PC-9 (cell line): ENCODE measurements around the gene LINGO3. TPM values are rescaled to one million over a fixed set of nuclear protein-coding genes. Genes with fewer than 3 reads are reported as not detected.

Experiments used
- BruUV-seq: library from RNA; stranded (reverse); fragments of 400-500 nt; replicated peaks from 2 replicates; lab custom pipeline; 2021; lab: Mats Ljungman, UMichigan
- CTCF ChIA-PET: fragments of 300-600 bp; sonication (Branson Sonifier 250); formaldehyde crosslinking; loops from one replicate; lab custom pipeline; 2022; ENCODE audit warnings: antibody characterized with exemption; lab: Charles Lee
- POLR2A ChIA-PET: fragments of 300-600 bp; sonication (Branson Sonifier 250); formaldehyde crosslinking; loops from one replicate; lab custom pipeline; 2022; ENCODE audit warnings: antibody characterized with exemption; ENCODE audit not compliant: unreplicated experiment; lab: Charles Lee
- DNase-seq, 2 experiments: peaks; one replicate each; pipeline versions ENCODE4 v3.0.0 to v3.0.0-alpha.2; 2015 to 2022; ENCODE audit warnings: mixed read lengths in 1 of 2
- H2AFZ ChIP-seq: fragments of 200-600 bp; sonication (generic); 2 replicates; pipeline ENCODE4 v1.8.1; 2017; ENCODE audit warnings: antibody characterized with exemption
- H3F3A ChIP-seq: fragments of 200-600 bp; sonication (generic); 2 replicates; pipeline ENCODE4 v1.8.1; 2017; ENCODE audit warnings: antibody characterized with exemption, mild to moderate bottlenecking, low read depth; ENCODE audit not compliant: insufficient read depth
- H3K27ac ChIP-seq: fragments of 200-600 bp; sonication (generic); 2 replicates; pipeline ENCODE4 v1.6.1; 2016; ENCODE audit warnings: mixed run types
- H3K27me3 ChIP-seq: fragments of 200-600 bp; sonication (generic); 2 replicates; pipeline ENCODE4 v1.6.1; 2016; ENCODE audit warnings: low read depth, mixed run types; ENCODE audit not compliant: insufficient read depth
- H3K36me3 ChIP-seq: fragments of 200-600 bp; sonication (generic); 2 replicates; pipeline ENCODE4 v1.6.1; 2016; ENCODE audit warnings: low read depth, mixed run types
- H3K4me1 ChIP-seq: fragments of 200-600 bp; sonication (generic); replicated peaks from 2 replicates; pipeline ENCODE4 v1.6.1; 2016; ENCODE audit warnings: mixed run types; ENCODE audit not compliant: insufficient read depth
- H3K4me2 ChIP-seq: fragments of 200-600 bp; sonication (generic); 2 replicates; pipeline ENCODE4 v1.6.1; 2017; ENCODE audit warnings: mixed run types
- H3K4me3 ChIP-seq: fragments of 200-600 bp; sonication (generic); 2 replicates; pipeline ENCODE4 v1.6.1; 2016; ENCODE audit warnings: mixed run types
- H3K79me2 ChIP-seq: fragments of 200-600 bp; sonication (generic); 2 replicates; pipeline ENCODE4 v1.6.1; 2017; ENCODE audit warnings: low read depth, mixed run types
- H3K9me2 ChIP-seq: fragments of 200-600 bp; sonication (generic); 2 replicates; pipeline ENCODE4 v1.8.1; 2017; ENCODE audit warnings: mild to moderate bottlenecking; ENCODE audit not compliant: insufficient read depth
- H3K9me3 ChIP-seq: fragments of 200-600 bp; sonication (generic); 2 replicates; pipeline ENCODE4 v1.8.1; 2016; ENCODE audit warnings: low read depth; ENCODE audit not compliant: insufficient read depth
- H4K20me1 ChIP-seq: fragments of 200-600 bp; sonication (generic); 2 replicates; pipeline ENCODE4 v1.8.1; 2017; ENCODE audit not compliant: insufficient read depth
- CTCF ChIP-seq: fragments of 200-600 bp; sonication (generic); conservative IDR thresholded peaks from 2 replicates; pipeline ENCODE4 v1.6.1; 2017; ENCODE audit warnings: mixed run types, antibody characterized with exemption, mild to moderate bottlenecking, moderate library complexity
- EZH2 ChIP-seq: fragments of 200-600 bp; sonication (generic); IDR thresholded peaks from 2 replicates; pipeline ENCODE4 v1.8.0; 2017; ENCODE audit warnings: antibody characterized with exemption, low read depth
- intact Hi-C: fragments of 100-400 bp; cut with micrococcal nuclease; formaldehyde crosslinking; loops from one replicate; pipeline ENCODE4 v1.10.0; 2022; ENCODE audit not compliant: unreplicated experiment
- total RNA-seq: library from RNA; stranded (reverse); gene quantifications from 2 replicates; pipeline ENCODE4 v1.2.3, GENCODE V29; 2021

LINGO3 gene
- total RNA-seq, 1 experiment from 2014 or later = not detected

DNA sequence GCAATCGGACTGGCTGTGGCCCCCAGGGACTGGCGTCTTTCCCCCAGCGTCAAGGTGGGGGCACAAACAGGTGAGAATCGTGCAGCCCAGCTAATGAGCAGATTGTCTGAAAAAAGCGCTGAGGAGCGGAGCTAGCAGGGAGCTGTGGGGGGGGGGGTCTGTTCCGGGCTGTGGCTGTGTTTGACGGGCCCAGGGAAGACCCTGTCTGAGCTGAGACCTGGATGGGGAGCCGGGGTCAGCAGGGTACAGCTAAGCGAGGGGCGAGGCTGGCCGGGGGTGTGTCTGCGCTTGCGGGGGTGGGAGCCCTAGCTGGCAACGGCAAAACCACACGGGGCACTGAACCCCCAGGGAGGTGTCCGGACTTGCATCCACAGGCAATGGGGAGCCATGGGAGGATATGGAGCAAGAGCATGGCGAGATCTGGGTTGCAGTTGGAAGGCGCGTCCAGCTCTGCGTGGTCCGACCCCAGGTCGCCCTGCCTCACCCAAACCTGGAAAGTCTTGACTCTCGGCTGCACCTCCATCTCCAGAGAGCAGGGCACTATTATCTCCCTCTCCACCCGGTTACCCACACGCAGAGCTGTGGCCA is 4.6 kb downstream of the LINGO3 start:
- H3K9me3 ChIP-seq = no peaks in the 10 kb centered on the region
- ChIA-PET POLR2A (no interaction called here), CTCF (no interaction called here)
- TF ChIP-seq EZH2 = no peak
- TF ChIP-seq CTCF = no peak
- intact Hi-C loops = no loop called here
- H2AFZ ChIP-seq = no peak overlapping the region
- no peak for DNase-seq
- no peaks in the 10 kb centered on the region for H3K27me3 ChIP-seq
- no peaks in the 10 kb centered on the region for H3K79me2 ChIP-seq
- no peaks in the 10 kb centered on the region for H3K36me3 ChIP-seq
- BruUV-seq = no TSS peak
- no peak overlapping the region for H3K4me2 ChIP-seq
- no peaks in the 10 kb centered on the region for H3F3A ChIP-seq
- no peak overlapping the region for H3K27ac ChIP-seq
- no peak overlapping the region for H3K4me3 ChIP-seq
- H3K4me1 ChIP-seq = no peaks in the 10 kb centered on the region
- H3K9me2 ChIP-seq = no peaks in the 10 kb centered on the region
- no peaks in the 10 kb centered on the region for H4K20me1 ChIP-seq

DNA sequence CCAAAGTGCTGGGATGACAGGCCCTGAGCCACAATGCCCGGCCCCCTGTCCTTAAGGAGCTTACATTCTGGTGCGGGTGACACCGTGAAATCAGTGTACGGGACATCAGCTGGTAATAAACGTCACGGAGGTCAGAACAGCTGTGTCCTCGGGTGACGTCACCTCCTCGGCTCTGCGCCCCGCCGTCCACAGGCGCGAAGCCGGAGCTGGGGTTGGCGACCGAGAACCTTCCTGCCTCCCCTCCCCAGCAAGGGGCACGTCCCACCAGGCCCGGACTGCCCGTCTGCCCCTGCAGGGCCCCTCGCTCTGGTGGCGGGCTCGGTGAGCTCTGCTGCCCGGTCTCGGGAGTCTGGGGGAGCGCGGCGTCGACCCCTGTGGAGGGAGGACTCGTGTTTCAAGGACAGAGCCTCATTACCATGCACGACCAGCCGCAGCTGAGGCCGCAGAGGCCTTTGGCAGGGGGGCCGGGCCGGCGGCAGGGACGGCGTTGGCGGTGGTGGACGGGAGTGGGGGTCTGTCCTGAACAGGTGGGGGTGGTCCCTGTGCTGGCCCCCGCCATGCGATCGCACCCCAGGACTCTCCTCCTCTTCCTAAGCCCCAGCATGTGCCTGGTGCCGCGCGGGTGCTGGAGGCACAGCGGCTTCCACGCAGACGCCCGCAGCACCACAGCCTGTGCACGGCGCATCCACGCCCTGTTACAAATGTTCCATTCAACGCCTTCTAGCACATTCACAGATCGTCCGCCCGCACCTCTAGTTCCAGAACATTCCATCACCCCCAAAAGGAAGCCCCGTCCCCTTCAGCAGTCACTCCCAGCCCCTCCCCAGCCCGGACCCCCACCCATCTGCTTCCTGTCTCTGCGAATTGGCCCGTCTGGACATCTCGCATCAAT is 5.4 kb downstream of the LINGO3 start:
- POLR2A ChIA-PET = no interaction called here
- Histone ChIP-seq H3K4me2 (no peak overlapping the region), H3K36me3 (no peaks in the 10 kb centered on the region), H3K4me3 (no peak overlapping the region), H4K20me1 (no peaks in the 10 kb centered on the region), H3F3A (no peaks in the 10 kb centered on the region), H2AFZ (no peak overlapping the region), H3K27ac (no peak overlapping the region), H3K4me1 (no peaks in the 10 kb centered on the region), H3K79me2 (no peaks in the 10 kb centered on the region), H3K9me2 (no peaks in the 10 kb centered on the region), H3K27me3 (no peaks in the 10 kb centered on the region), H3K9me3 (no peaks in the 10 kb centered on the region)
- no peak for DNase-seq
- CTCF ChIA-PET = no interaction called here
- no TSS peak for BruUV-seq
- TF ChIP-seq EZH2 (no peak), CTCF (no peak)
- intact Hi-C loops = no loop called here

GRCh38 chr19:2300533-2300932 is 7.4 kb downstream of the LINGO3 start:
- Histone ChIP-seq H3K9me2 (no peaks in the 10 kb centered on the region), H2AFZ (no peak overlapping the region), H3K4me3 (no peak overlapping the region), H3K79me2 (no peaks in the 10 kb centered on the region), H4K20me1 (no peaks in the 10 kb centered on the region), H3K27me3 (no peaks in the 10 kb centered on the region), H3F3A (no peaks in the 10 kb centered on the region), H3K27ac (no peak overlapping the region), H3K36me3 (no peaks in the 10 kb centered on the region), H3K4me1 (no peaks in the 10 kb centered on the region), H3K4me2 (no peak overlapping the region), H3K9me3 (no peaks in the 10 kb centered on the region)
- BruUV-seq = no TSS peak
- intact Hi-C loops = no loop called here
- POLR2A ChIA-PET = no interaction called here
- CTCF ChIA-PET = no interaction called here
- no peak for DNase-seq
- TF ChIP-seq EZH2 = no peak
- no peak for TF ChIP-seq CTCF
